D341Med (cell line): ENCODE measurements around the gene TCHH.
"Not testable (repeated sequence)": the region's sequence is repeated elsewhere in the genome, so short reads cannot be mapped to it uniquely, and the experiment has no call there.

Experiments
- DNase-seq: peaks from one replicate; pipeline ENCODE4 v3.0.0; 2012; ENCODE audit warnings: low spot score

Gene TCHH

GRCh38 chr1:152115344-152115743 lies at the start of gene TCHH:
Gene TCHH, minus strand, starts transcription at chr1:152115444. Its CDS starts 1,364 bp downstream, at chr1:152114080.
- DNase-seq: no peak

- DNase-seq: no peak
Observed at GRCh38 chr1:152164517-152165136, 49.4 kb upstream of the TCHH start.

GRCh38 chr1:152162792-152163463 lies 47.7 kb upstream of the TCHH start:
- no peak for DNase-seq

- DNase-seq: no peak
Observed at GRCh38 chr1:152160576-152160975, 45.3 kb upstream of the TCHH start.

- DNase-seq: no peak
Observed at GRCh38 chr1:152159144-152159543, 43.9 kb upstream of the TCHH start, which contains the start of gene RPTN. Gene RPTN, minus strand, starts transcription at chr1:152159228. Its CDS starts 1,339 bp downstream, at chr1:152157889.

GRCh38 chr1:152153996-152154395 lies 38.8 kb upstream of the TCHH start:
- DNase-seq: no peak

- no peak for DNase-seq
Observed at GRCh38 chr1:152151646-152152045, 36.4 kb upstream of the TCHH start.

GRCh38 chr1:152148981-152149380 lies 33.7 kb upstream of the TCHH start:
- no peak for DNase-seq

- DNase-seq: no peak
Observed at GRCh38 chr1:152148051-152148450, 32.8 kb upstream of the TCHH start.

GRCh38 chr1:152145769-152146168 lies 30.5 kb upstream of the TCHH start:
- DNase-seq: no peak

GRCh38 chr1:152144674-152145183 lies 29.5 kb upstream of the TCHH start:
- not testable (repeated sequence) for DNase-seq

- DNase-seq: no peak
Observed at GRCh38 chr1:152143150-152143887, 28.1 kb upstream of the TCHH start.

- no peak for DNase-seq
Observed at GRCh38 chr1:152141971-152142584, 26.8 kb upstream of the TCHH start.

GRCh38 chr1:152137215-152137614 lies 22.0 kb upstream of the TCHH start:
- no peak for DNase-seq

- DNase-seq: no peak
Observed at GRCh38 chr1:152130186-152130585, 14.9 kb upstream of the TCHH start.

- no peak for DNase-seq
Observed at GRCh38 chr1:152127673-152128072, 12.4 kb upstream of the TCHH start.

GRCh38 chr1:152125834-152126443 lies 10.7 kb upstream of the TCHH start:
- DNase-seq: no peak

GRCh38 chr1:152118915-152119314 lies 3.7 kb upstream of the TCHH start:
- DNase-seq: no peak

- DNase-seq: no peak
Observed at GRCh38 chr1:152112885-152113432, 2.3 kb downstream of the TCHH start.

- no peak for DNase-seq
Observed at GRCh38 chr1:152112101-152112884, 3.0 kb downstream of the TCHH start.

- no peak for DNase-seq
Observed at GRCh38 chr1:152111515-152111968, 3.7 kb downstream of the TCHH start.
